ENCODE results near the gene ZNF860. TPM values are rescaled to one million over a fixed set of nuclear protein-coding genes. Genes with fewer than 3 reads are reported as not detected.

The ZNF860 gene
- total and polyA plus RNA-seq, 2 donors (not counting 1 experiment from before 2014, with no cell fraction given), result 16.2 to 41.4 TPM

GRCh38 chr3:31971607-31972006 is 9.9 kb upstream of the ZNF860 start:
- ChIA-PET CTCF (interaction anchor here (0.6 to 3.6 kb wide), 6 partner anchors 10 to 81 kb away, joined by 3 to 11 read pairs (median 4); partner anchors contain the start of genes OSBPL10 and ZNF860), POLR2A (interaction anchor here (0.5 to 1.1 kb wide), 4 partner anchors 8 to 20 kb away, joined by 3 to 4 read pairs (median 4); partner anchors contain the start of genes OSBPL10 and ZNF860)
- peak overlapping the region; percentile 12 for H3K9ac ChIP-seq (ENCODE audit: low read length)
- no peaks in the 10 kb centered on the region for H3K27me3 ChIP-seq (replicated peaks in 1 of 4; ENCODE audit: control extremely low read depth in 1 of 4, control insufficient read depth in 3 of 4, insufficient read depth in 4 of 4, low read length in 3 of 4)
- DNase-seq, result no peak
- H4K20me1 ChIP-seq (ENCODE audit: control insufficient read depth, insufficient read depth, low read length, poor library complexity, severe bottlenecking), result no peaks in the 10 kb centered on the region
- 100% methylated on average over 1 of the region's 3 CpGs for WGBS (ENCODE audit: insufficient coverage)
- ATAC-seq (ENCODE audit: low read depth), result no peak
- H3K4me2 ChIP-seq (replicated peaks; ENCODE audit: low read depth, low read length, poor library complexity, severe bottlenecking), result peak overlapping the region; percentile 53
- peaks cover 84 to 87% of the 10 kb centered on the region in 2 donors for H3K4me1 ChIP-seq (ENCODE audit: control insufficient read depth in 2 of 2, insufficient read depth in 2 of 2, low read length in 2 of 2)
- H3K27ac ChIP-seq (ENCODE audit: low read length in 2 of 2), result peak overlapping the region; percentile 38 to 73
- Mint-ChIP-seq H3K9me3 (ENCODE audit: insufficient read depth) (no peaks in the 10 kb centered on the region), H3K4me3 (peak overlapping the region; percentile 66), H3K4me1 (peaks cover 89% of the 10 kb centered on the region), H3K27ac (peak overlapping the region; percentile 78), H3K27me3 (no peaks in the 10 kb centered on the region)
- H3K79me2 ChIP-seq (ENCODE audit: control insufficient read depth, insufficient read depth, low read length), result peaks cover 99% of the 10 kb centered on the region
- intact Hi-C loops (cut with micrococcal nuclease), result loop anchor here (1.0 kb wide), 1 partner anchor 10 kb away; the partner anchor contains the start of genes OSBPL10 and ZNF860
- TF ChIP-seq CTCF (IDR thresholded peaks at IDR 0.05) (no peak), EZH2 (IDR thresholded peaks at IDR 0.05; ENCODE audit: borderline replicate concordance, insufficient read depth, low read depth, low read length, poor library complexity, severe bottlenecking) (no peak)
- no peak overlapping the region for H2AFZ ChIP-seq (ENCODE audit: insufficient read depth, low read depth, low read length, poor library complexity, severe bottlenecking)
- H3K36me3 ChIP-seq (replicated peaks in 1 of 2; ENCODE audit: control extremely low read depth in 1 of 2, control insufficient read depth in 1 of 2, extremely low read depth in 1 of 2, insufficient read depth in 2 of 2, low read length in 1 of 2), result peaks cover 0 to 28% of the 10 kb centered on the region in 2 experiments
- no peaks in the 10 kb centered on the region for H3K9me3 ChIP-seq (ENCODE audit: control extremely low read depth in 1 of 3, control insufficient read depth in 2 of 3, insufficient read depth in 1 of 3, low read length in 2 of 3)
- H3K4me3 ChIP-seq (ENCODE audit: control extremely low read depth in 1 of 5, extremely low read depth in 1 of 5, insufficient read depth in 1 of 5, low read depth in 2 of 5, low read length in 4 of 5), result no peak overlapping the region

- H3K9me3 ChIP-seq (ENCODE audit: control extremely low read depth in 1 of 3, control insufficient read depth in 2 of 3, insufficient read depth in 1 of 3, low read length in 2 of 3), result no peaks in the 10 kb centered on the region
- WGBS (ENCODE audit: insufficient coverage), result 85% methylated on average over 4 of the region's 4 CpGs
- no peaks in the 10 kb centered on the region for H3K9me3 Mint-ChIP-seq (ENCODE audit: insufficient read depth)
- no peak for TF ChIP-seq EZH2 (IDR thresholded peaks at IDR 0.05; ENCODE audit: borderline replicate concordance, insufficient read depth, low read depth, low read length, poor library complexity, severe bottlenecking)
- TF ChIP-seq CTCF (IDR thresholded peaks at IDR 0.05), result no peak
- no peaks in the 10 kb centered on the region for H4K20me1 ChIP-seq (ENCODE audit: control insufficient read depth, insufficient read depth, low read length, poor library complexity, severe bottlenecking)
- H3K4me1 Mint-ChIP-seq, result peaks cover 93% of the 10 kb centered on the region
- H3K27me3 Mint-ChIP-seq, result no peaks in the 10 kb centered on the region
- peaks cover 100% of the 10 kb centered on the region for H3K79me2 ChIP-seq (ENCODE audit: control insufficient read depth, insufficient read depth, low read length)
- ChIA-PET CTCF (interaction anchor here (0.7 to 1.4 kb wide), 2 partner anchors 9 to 26 kb away, joined by 3 read pairs; no protein-coding TSS in a partner anchor), POLR2A (no interaction called here)
- H3K27ac Mint-ChIP-seq, result peak overlapping the region; percentile 81
- peak overlapping the region in 1 of 2 donors; percentile 73 for H3K27ac ChIP-seq (ENCODE audit: low read length in 2 of 2)
- no peaks in the 10 kb centered on the region for H3K27me3 ChIP-seq (replicated peaks in 1 of 4; ENCODE audit: control extremely low read depth in 1 of 4, control insufficient read depth in 3 of 4, insufficient read depth in 4 of 4, low read length in 3 of 4)
- peak overlapping the region; percentile 53 for H3K4me2 ChIP-seq (replicated peaks; ENCODE audit: low read depth, low read length, poor library complexity, severe bottlenecking)
- H3K4me3 Mint-ChIP-seq, result peak overlapping the region; percentile 58
- peaks cover 89 to 93% of the 10 kb centered on the region in 2 donors for H3K4me1 ChIP-seq (ENCODE audit: control insufficient read depth in 2 of 2, insufficient read depth in 2 of 2, low read length in 2 of 2)
- H2AFZ ChIP-seq (ENCODE audit: insufficient read depth, low read depth, low read length, poor library complexity, severe bottlenecking), result no peak overlapping the region
- intact Hi-C loops (cut with micrococcal nuclease), result no loop called here
- H3K4me3 ChIP-seq (ENCODE audit: control extremely low read depth in 1 of 5, extremely low read depth in 1 of 5, insufficient read depth in 1 of 5, low read depth in 2 of 5, low read length in 4 of 5), result peak overlapping the region in 1 of 5 experiments; percentile 35
- no peak for DNase-seq
- no peak for ATAC-seq (ENCODE audit: low read depth)
- H3K9ac ChIP-seq (ENCODE audit: low read length), result peak overlapping the region; percentile 12
- peaks cover 0 to 30% of the 10 kb centered on the region in 2 experiments for H3K36me3 ChIP-seq (replicated peaks in 1 of 2; ENCODE audit: control extremely low read depth in 1 of 2, control insufficient read depth in 1 of 2, extremely low read depth in 1 of 2, insufficient read depth in 2 of 2, low read length in 1 of 2)
Measured at GRCh38 chr3:31973081-31973480, 8.5 kb upstream of the ZNF860 start.
